A673 (cell line): ENCODE results near the gene KDM1A.

Source experiments
- CTCF ChIP-seq: fragments of 300-800, 200-600 bp; sonication (generic); conservative IDR thresholded peaks from 2 replicates; pipeline ENCODE4 v1.5.1; 2017; ENCODE audit warnings: low read depth, mild to moderate bottlenecking, antibody characterized with exemption, low read length, moderate library complexity, mixed read lengths
- EZH2 ChIP-seq: fragments of 200-600 bp; sonication (generic); IDR thresholded peaks from 2 replicates; pipeline ENCODE4 v1.6.1; 2017; ENCODE audit warnings: borderline replicate concordance, low read depth, mild to moderate bottlenecking, mixed read lengths, antibody characterized with exemption, low read length; ENCODE audit not compliant: poor library complexity, severe bottlenecking

GRCh38 chr1:23065385-23065784, 46.1 kb downstream of the KDM1A start:
- TF ChIP-seq CTCF (no peak), EZH2 (no peak)
